DOHH2 (cell line): ENCODE measurements around the gene TMPO.

ENCODE experiments used
- EZH2phosphoT487 ChIP-seq: fragments of 200-600 bp; sonication (generic); IDR thresholded peaks from 2 replicates; pipeline ENCODE4 v1.6.1; 2017; ENCODE audit warnings: borderline replicate concordance, mild to moderate bottlenecking, antibody characterized with exemption, low read length, moderate library complexity, mixed read lengths
- TF ChIP-seq, protein P1 (sequence below): fragments of 200-600 bp; sonication (generic); IDR thresholded peaks from one replicate; pipeline ENCODE4 v1.5.1; 2014; ENCODE audit warnings: antibody characterized with exemption, mild to moderate bottlenecking, low read depth, low read length; ENCODE audit not compliant: poor library complexity, severe bottlenecking

DNA sequence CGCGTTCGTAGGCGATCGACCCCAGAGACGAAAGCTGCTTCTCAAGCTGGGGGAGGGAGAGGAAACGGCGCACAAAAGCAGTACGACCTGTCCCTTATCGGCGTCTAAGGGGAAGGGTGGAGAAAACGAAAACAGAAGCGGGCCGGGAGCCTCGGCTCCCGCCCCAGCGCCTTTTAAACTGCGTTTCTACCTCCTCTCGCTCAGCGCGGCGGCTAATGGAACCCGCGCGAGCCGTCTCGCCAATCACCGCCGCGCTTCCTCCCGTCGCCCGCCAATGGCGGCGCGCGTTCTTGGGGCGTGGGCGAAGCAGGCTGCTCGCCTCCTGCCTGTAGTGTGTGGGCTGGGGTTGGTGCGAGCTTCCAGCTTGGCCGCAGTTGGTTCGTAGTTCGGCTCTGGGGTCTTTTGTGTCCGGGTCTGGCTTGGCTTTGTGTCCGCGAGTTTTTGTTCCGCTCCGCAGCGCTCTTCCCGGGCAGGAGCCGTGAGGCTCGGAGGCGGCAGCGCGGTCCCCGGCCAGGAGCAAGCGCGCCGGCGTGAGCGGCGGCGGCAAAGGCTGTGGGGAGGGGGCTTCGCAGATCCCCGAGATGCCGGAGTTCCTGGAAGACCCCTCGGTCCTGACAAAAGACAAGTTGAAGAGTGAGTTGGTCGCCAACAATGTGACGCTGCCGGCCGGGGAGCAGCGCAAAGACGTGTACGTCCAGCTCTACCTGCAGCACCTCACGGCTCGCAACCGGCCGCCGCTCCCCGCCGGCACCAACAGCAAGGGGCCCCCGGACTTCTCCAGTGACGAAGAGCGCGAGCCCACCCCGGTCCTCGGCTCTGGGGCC is at the start of gene TMPO:
- no peak for TF ChIP-seq EZH2phosphoT487
- TF ChIP-seq, protein P1, sequence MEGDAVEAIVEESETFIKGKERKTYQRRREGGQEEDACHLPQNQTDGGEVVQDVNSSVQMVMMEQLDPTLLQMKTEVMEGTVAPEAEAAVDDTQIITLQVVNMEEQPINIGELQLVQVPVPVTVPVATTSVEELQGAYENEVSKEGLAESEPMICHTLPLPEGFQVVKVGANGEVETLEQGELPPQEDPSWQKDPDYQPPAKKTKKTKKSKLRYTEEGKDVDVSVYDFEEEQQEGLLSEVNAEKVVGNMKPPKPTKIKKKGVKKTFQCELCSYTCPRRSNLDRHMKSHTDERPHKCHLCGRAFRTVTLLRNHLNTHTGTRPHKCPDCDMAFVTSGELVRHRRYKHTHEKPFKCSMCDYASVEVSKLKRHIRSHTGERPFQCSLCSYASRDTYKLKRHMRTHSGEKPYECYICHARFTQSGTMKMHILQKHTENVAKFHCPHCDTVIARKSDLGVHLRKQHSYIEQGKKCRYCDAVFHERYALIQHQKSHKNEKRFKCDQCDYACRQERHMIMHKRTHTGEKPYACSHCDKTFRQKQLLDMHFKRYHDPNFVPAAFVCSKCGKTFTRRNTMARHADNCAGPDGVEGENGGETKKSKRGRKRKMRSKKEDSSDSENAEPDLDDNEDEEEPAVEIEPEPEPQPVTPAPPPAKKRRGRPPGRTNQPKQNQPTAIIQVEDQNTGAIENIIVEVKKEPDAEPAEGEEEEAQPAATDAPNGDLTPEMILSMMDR = no peak
